MCF 10A (cell line): ENCODE measurements around the gene PPP6R2. TPM values are rescaled to one million over a fixed set of nuclear protein-coding genes. Genes with fewer than 3 reads are reported as not detected.

Experiments used
- BruUV-seq: library from RNA; stranded (reverse); fragments of 400-500 nt; replicated peaks from 2 replicates; lab custom pipeline; 2021; lab: Mats Ljungman, UMichigan
- CTCF ChIA-PET: fragments of 300-600 bp; sonication (Branson Sonifier 250); formaldehyde crosslinking; extraction: SDS; loops from one replicate; lab custom pipeline; 2021; ENCODE audit warnings: antibody characterized with exemption, inconsistent platforms; lab: Yijun Ruan, JAX
- POLR2A ChIA-PET: fragments of 300-600, 350-650 bp; sonication (Branson Sonifier 250); formaldehyde crosslinking; extraction: SDS; loops from one replicate; lab custom pipeline; 2020; ENCODE audit warnings: antibody characterized with exemption, inconsistent platforms; lab: Yijun Ruan, JAX
- DNase-seq: peaks from one replicate; pipeline ENCODE4 v3.0.0-alpha.2; 2018; ENCODE audit not compliant: unreplicated experiment
- H3K27ac Mint-ChIP-seq: one replicate; pipeline ENCODE4 v1.8.0; 2022; ENCODE audit warnings: mild to moderate bottlenecking, low read depth, mixed read lengths; ENCODE audit not compliant: unreplicated experiment
- H3K27me3 Mint-ChIP-seq: one replicate; pipeline ENCODE4 v1.8.0; 2022; ENCODE audit warnings: mixed read lengths; ENCODE audit not compliant: insufficient read depth, unreplicated experiment
- H3K36me3 Mint-ChIP-seq: one replicate; pipeline ENCODE4 v1.8.0; 2022; ENCODE audit warnings: mild to moderate bottlenecking, moderate library complexity, mixed read lengths; ENCODE audit not compliant: insufficient read depth, unreplicated experiment
- H3K4me1 Mint-ChIP-seq: one replicate; pipeline ENCODE4 v1.8.0; 2022; ENCODE audit warnings: mixed read lengths; ENCODE audit not compliant: insufficient read depth, unreplicated experiment
- H3K4me3 Mint-ChIP-seq: one replicate; pipeline ENCODE4 v1.8.0; 2022; ENCODE audit warnings: mild to moderate bottlenecking, moderate library complexity, mixed read lengths; ENCODE audit not compliant: unreplicated experiment
- H3K9me3 Mint-ChIP-seq: one replicate; pipeline ENCODE4 v1.8.0; 2022; ENCODE audit warnings: mixed read lengths; ENCODE audit not compliant: unreplicated experiment
- CTCF ChIP-seq: fragments of 200-600 bp; IDR thresholded peaks from one replicate; pipeline ENCODE4 v1.8.0; 2022; ENCODE audit warnings: antibody characterized with exemption, mild to moderate bottlenecking; ENCODE audit not compliant: unreplicated experiment
- intact Hi-C: fragments of 100-400 bp; cut with micrococcal nuclease; formaldehyde crosslinking; loops from 2 replicates; pipeline ENCODE4 v1.14.1; 2022
- total RNA-seq: library from RNA; stranded (reverse); gene quantifications from 2 replicates; pipeline ENCODE4 v1.2.3, GENCODE V29; 2022

The PPP6R2 gene
- total RNA-seq, 1 experiment from 2014 or later, result 30.1 TPM

GRCh38 chr22:50481440-50482106 is 138.4 kb downstream of the PPP6R2 start, which contains the start of gene ADM2:
Gene ADM2 (plus strand): TSS chr22:50481543. CDS start chr22:50481848, 305 bp downstream.
- Mint-ChIP-seq H3K4me1 (peaks cover 24% of the 10 kb centered on the region), H3K27ac (no peak within 1 kb of the TSS), H3K4me3 (peak within 1 kb of the TSS; percentile 67), H3K36me3 (no peaks in the 10 kb centered on the region), H3K9me3 (no peaks in the 10 kb centered on the region), H3K27me3 (no peaks in the 10 kb centered on the region)
- no peak for TF ChIP-seq CTCF
- POLR2A ChIA-PET, result no interaction called here
- no TSS peak for BruUV-seq
- no peak for DNase-seq
- intact Hi-C loops, result no loop called here
- CTCF ChIA-PET, result no interaction called here

GRCh38 chr22:50482107-50483074 is 139.3 kb downstream of the PPP6R2 start:
- CTCF ChIA-PET, result no interaction called here
- Mint-ChIP-seq H3K4me3 (peak overlapping the region; percentile 67), H3K36me3 (no peaks in the 10 kb centered on the region), H3K9me3 (no peaks in the 10 kb centered on the region), H3K4me1 (peaks cover 16% of the 10 kb centered on the region), H3K27me3 (no peaks in the 10 kb centered on the region), H3K27ac (no peak overlapping the region)
- POLR2A ChIA-PET, result interaction anchor here (0.6 kb wide), 1 partner anchor 120 kb away, joined by 3 read pairs; no protein-coding TSS in a partner anchor
- intact Hi-C loops, result no loop called here
- TF ChIP-seq CTCF, result no peak
- BruUV-seq, result no TSS peak
- DNase-seq, result no peak

- Mint-ChIP-seq H3K27me3 (no peaks in the 10 kb centered on the region), H3K27ac (no peak overlapping the region), H3K9me3 (no peaks in the 10 kb centered on the region), H3K36me3 (no peaks in the 10 kb centered on the region), H3K4me1 (peaks cover 15% of the 10 kb centered on the region), H3K4me3 (peak overlapping the region; percentile 19)
- CTCF ChIA-PET, result no interaction called here
- BruUV-seq, result no TSS peak
- DNase-seq, result no peak
- POLR2A ChIA-PET, result interaction anchor here (0.6 kb wide), 1 partner anchor 121 kb away, joined by 3 read pairs; no protein-coding TSS in a partner anchor
- intact Hi-C loops, result no loop called here
- no peak for TF ChIP-seq CTCF
Observed at GRCh38 chr22:50483106-50483505, 140.0 kb downstream of the PPP6R2 start.

GRCh38 chr22:50483556-50483955 is 140.4 kb downstream of the PPP6R2 start:
- BruUV-seq, result no TSS peak
- ChIA-PET CTCF (interaction anchor here (0.9 to 1.3 kb wide), 3 partner anchors 12 to 239 kb away, joined by 3 to 7 read pairs (median 5); no protein-coding TSS in a partner anchor), POLR2A (interaction anchor here (0.6 to 0.7 kb wide), 2 partner anchors 18 to 122 kb away, joined by 3 read pairs; no protein-coding TSS in a partner anchor)
- Mint-ChIP-seq H3K9me3 (no peaks in the 10 kb centered on the region), H3K27me3 (no peaks in the 10 kb centered on the region), H3K36me3 (no peaks in the 10 kb centered on the region), H3K27ac (no peak overlapping the region), H3K4me1 (peaks cover 15% of the 10 kb centered on the region), H3K4me3 (no peak overlapping the region)
- intact Hi-C loops, result no loop called here
- TF ChIP-seq CTCF, result no peak
- DNase-seq, result no peak
